Measurements from ENCODE around the gene OR10K1.

DNA sequence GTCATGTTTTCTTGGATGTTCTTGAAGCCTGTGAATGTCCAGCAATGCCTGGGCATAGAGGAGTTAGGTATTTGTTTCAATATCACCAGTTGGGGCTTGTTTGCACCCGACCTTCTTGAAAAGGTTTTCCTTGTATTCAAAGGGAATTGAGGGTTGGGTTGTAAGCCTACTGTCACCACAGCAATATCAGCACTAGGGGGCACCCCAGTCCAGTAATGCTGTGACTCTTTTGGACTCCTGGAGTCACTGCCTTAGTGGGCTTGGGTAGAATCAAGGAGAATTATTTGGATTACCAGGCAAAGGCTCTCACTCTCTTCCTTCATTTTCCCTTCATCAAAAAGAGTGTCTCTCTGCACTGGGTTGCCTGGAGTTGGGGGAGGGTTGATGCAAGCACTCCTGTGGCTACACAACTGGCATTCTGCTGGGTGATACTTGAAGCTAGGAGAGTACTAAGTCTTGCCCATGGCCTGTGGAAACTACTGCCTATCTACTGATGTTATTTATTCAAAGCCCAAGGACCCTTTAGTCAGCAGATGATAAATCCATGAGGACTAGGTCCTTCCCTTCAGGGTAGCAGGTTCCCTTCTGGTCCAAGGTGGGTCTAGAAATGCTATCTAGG is 44.8 kb downstream of the OR10K1 start:
- TF ChIP-seq, protein P1, sequence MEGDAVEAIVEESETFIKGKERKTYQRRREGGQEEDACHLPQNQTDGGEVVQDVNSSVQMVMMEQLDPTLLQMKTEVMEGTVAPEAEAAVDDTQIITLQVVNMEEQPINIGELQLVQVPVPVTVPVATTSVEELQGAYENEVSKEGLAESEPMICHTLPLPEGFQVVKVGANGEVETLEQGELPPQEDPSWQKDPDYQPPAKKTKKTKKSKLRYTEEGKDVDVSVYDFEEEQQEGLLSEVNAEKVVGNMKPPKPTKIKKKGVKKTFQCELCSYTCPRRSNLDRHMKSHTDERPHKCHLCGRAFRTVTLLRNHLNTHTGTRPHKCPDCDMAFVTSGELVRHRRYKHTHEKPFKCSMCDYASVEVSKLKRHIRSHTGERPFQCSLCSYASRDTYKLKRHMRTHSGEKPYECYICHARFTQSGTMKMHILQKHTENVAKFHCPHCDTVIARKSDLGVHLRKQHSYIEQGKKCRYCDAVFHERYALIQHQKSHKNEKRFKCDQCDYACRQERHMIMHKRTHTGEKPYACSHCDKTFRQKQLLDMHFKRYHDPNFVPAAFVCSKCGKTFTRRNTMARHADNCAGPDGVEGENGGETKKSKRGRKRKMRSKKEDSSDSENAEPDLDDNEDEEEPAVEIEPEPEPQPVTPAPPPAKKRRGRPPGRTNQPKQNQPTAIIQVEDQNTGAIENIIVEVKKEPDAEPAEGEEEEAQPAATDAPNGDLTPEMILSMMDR (IDR thresholded peaks at IDR 0.05) = peak in 3 of 6 experiments; percentile 31 to 42 (median 37)
- TF ChIP-seq POLR2A (IDR thresholded peaks at IDR 0.05) (no peak), EP300 (IDR thresholded peaks at IDR 0.05) (no peak), POLR2AphosphoS5 (IDR thresholded peaks at IDR 0.05) (no peak)

Data from upper lobe of left lung (tissue), 4 donors.